ENCODE data around the gene MYCN.

The MYCN gene

DNA sequence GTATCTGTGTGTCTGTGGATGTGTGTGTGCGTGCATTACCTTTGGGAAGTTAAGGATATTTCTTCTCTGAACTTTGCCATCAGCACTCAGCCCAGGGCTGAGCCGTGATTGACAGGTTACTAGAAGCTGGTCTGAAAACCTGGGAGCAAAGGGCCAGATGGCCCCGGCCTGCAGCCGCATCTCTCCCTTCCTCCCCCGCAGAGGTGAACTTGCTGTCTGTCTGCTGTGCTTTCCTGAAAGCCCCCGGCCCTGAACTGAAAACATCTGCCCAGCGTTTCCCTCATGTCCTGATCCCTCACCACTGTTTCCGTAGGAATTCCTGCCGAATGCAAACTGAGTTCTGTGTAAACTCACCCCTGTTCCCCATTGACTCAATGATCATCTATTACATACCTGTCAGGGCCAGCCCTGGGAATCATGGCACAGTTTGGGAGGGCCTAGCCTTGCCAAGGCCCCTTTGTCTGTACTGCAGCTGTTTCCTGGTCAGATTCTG is 45.8 kb downstream of the MYCN start:
- CTCF ChIA-PET = no interaction called here
- POLR2A ChIA-PET = no interaction called here
- TF ChIP-seq L3MBTL2 (conservative IDR thresholded peaks at IDR 0.05) (no peak), TARDBP (IDR thresholded peaks at IDR 0.05) (no peak), SUZ12 (IDR thresholded peaks at IDR 0.05) (no peak), FOXM1 (IDR thresholded peaks at IDR 0.05; ENCODE audit: borderline replicate concordance) (no peak)
- no peak for DNase-seq (ENCODE audit: extremely low spot score)

GRCh38 chr2:15986644-15987043 is 46.3 kb downstream of the MYCN start:
- POLR2A ChIA-PET = no interaction called here
- CTCF ChIA-PET = no interaction called here

GRCh38 chr2:15988733-15989132 is 48.4 kb downstream of the MYCN start:
- ChIA-PET CTCF (no interaction called here), POLR2A (no interaction called here)
- TF ChIP-seq ZNF384 (IDR thresholded peaks at IDR 0.05) (no peak), L3MBTL2 (conservative IDR thresholded peaks at IDR 0.05) (no peak), HDGF (IDR thresholded peaks at IDR 0.05; ENCODE audit: borderline replicate concordance) (no peak), FOXM1 (IDR thresholded peaks at IDR 0.05; ENCODE audit: borderline replicate concordance) (no peak), ARNT (IDR thresholded peaks at IDR 0.05) (no peak), LEF1 (IDR thresholded peaks at IDR 0.05; ENCODE audit: borderline replicate concordance) (no peak), ELF4 (IDR thresholded peaks at IDR 0.05) (no peak), TARDBP (IDR thresholded peaks at IDR 0.05) (no peak), BHLHE40 (IDR thresholded peaks at IDR 0.05; ENCODE audit: borderline replicate concordance) (no peak)
- DNase-seq (ENCODE audit: extremely low spot score) = no peak

More at GRCh38 chr2:15986644-15987043, 46.3 kb downstream of the MYCN start:
- no peak for DNase-seq (ENCODE audit: extremely low spot score)
- no peak for TF ChIP-seq FOXM1 (IDR thresholded peaks at IDR 0.05; ENCODE audit: borderline replicate concordance)

DNA sequence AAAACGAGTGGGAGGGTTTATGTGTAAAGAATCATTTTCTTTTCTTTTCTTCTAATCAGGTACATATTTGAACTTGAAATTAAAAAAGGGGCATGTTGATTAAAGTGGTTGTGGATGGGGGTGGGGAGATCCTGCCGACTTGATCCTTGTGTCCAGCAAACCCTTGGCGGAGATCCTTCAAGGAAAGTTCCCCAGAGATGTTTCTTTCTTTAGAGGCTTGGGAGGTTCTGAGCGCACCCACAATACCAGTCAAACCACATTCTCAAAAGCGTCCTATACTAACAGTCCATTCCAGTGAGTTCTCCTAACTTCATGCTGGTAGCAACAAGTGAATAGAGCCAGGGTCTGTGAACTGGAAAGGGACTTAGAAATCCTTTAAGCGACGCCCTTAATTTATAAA is 49.2 kb downstream of the MYCN start:
- no peak for DNase-seq (ENCODE audit: extremely low spot score)
- CTCF ChIA-PET = no interaction called here
- TF ChIP-seq CTBP1 (IDR thresholded peaks at IDR 0.05; ENCODE audit: borderline replicate concordance) = no peak
- POLR2A ChIA-PET = no interaction called here

GRCh38 chr2:15990151-15991101 is 50.1 kb downstream of the MYCN start:
- TF ChIP-seq HDGF (IDR thresholded peaks at IDR 0.05; ENCODE audit: borderline replicate concordance) = no peak
- TF ChIP-seq FOXA1 (IDR thresholded peaks at IDR 0.05) = no peak
- TF ChIP-seq FOXK2 (IDR thresholded peaks at IDR 0.05) = no peak
- no peak for TF ChIP-seq SP1 (IDR thresholded peaks at IDR 0.05)
- TF ChIP-seq BHLHE40 (IDR thresholded peaks at IDR 0.05; ENCODE audit: borderline replicate concordance) = no peak
- TF ChIP-seq TARDBP (IDR thresholded peaks at IDR 0.05) = no peak
- TF ChIP-seq ARNT (IDR thresholded peaks at IDR 0.05) = no peak
- TF ChIP-seq CTBP1 (IDR thresholded peaks at IDR 0.05; ENCODE audit: borderline replicate concordance) = no peak
- ChIA-PET CTCF (no interaction called here), POLR2A (no interaction called here)
- DNase-seq (ENCODE audit: extremely low spot score) = no peak

DNA sequence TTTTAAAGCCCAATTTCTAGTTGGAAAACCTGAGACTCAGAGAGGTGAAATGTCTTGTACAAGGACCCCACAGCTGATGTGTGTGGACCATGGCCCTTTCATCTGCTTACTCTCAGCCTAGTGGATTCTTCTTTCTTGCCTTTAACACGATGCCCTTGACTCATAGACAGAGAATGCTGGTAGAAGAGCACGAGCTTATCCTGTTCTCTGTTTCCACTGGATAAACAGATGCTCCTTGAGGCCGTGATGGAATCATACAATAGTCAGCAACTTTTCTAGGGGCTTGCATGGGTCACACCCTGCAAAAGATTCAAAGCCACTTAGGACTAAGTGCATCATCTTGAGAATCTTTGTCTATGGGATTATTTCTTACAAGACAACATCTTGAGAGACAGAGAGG is 50.9 kb downstream of the MYCN start:
- DNase-seq (ENCODE audit: extremely low spot score) = no peak
- TF ChIP-seq SP1 (IDR thresholded peaks at IDR 0.05) = no peak
- no peak for TF ChIP-seq FOXK2 (IDR thresholded peaks at IDR 0.05)
- TF ChIP-seq FOXA1 (IDR thresholded peaks at IDR 0.05) = no peak
- TF ChIP-seq LEF1 (IDR thresholded peaks at IDR 0.05; ENCODE audit: borderline replicate concordance) = no peak
- TF ChIP-seq L3MBTL2 (conservative IDR thresholded peaks at IDR 0.05) = no peak
- no peak for TF ChIP-seq ARNT (IDR thresholded peaks at IDR 0.05)
- no peak for TF ChIP-seq FOXM1 (IDR thresholded peaks at IDR 0.05; ENCODE audit: borderline replicate concordance)
- TF ChIP-seq ZNF384 (IDR thresholded peaks at IDR 0.05) = no peak
- TF ChIP-seq ELF4 (IDR thresholded peaks at IDR 0.05) = no peak
- TF ChIP-seq TARDBP (IDR thresholded peaks at IDR 0.05) = no peak
- TF ChIP-seq, protein P1, sequence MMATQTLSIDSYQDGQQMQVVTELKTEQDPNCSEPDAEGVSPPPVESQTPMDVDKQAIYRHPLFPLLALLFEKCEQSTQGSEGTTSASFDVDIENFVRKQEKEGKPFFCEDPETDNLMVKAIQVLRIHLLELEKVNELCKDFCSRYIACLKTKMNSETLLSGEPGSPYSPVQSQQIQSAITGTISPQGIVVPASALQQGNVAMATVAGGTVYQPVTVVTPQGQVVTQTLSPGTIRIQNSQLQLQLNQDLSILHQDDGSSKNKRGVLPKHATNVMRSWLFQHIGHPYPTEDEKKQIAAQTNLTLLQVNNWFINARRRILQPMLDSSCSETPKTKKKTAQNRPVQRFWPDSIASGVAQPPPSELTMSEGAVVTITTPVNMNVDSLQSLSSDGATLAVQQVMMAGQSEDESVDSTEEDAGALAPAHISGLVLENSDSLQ (IDR thresholded peaks at IDR 0.05) = no peak
- TF ChIP-seq SUZ12 (IDR thresholded peaks at IDR 0.05) = no peak
- TF ChIP-seq CTBP1 (IDR thresholded peaks at IDR 0.05; ENCODE audit: borderline replicate concordance) = no peak
- TF ChIP-seq NFRKB (IDR thresholded peaks at IDR 0.05) = no peak
- no peak for TF ChIP-seq BHLHE40 (IDR thresholded peaks at IDR 0.05; ENCODE audit: borderline replicate concordance)
- no peak for TF ChIP-seq HDGF (IDR thresholded peaks at IDR 0.05; ENCODE audit: borderline replicate concordance)
- ChIA-PET CTCF (no interaction called here), POLR2A (no interaction called here)

GRCh38 chr2:15992457-15993231 is 52.3 kb downstream of the MYCN start:
- no peak for DNase-seq (ENCODE audit: extremely low spot score)
- CTCF ChIA-PET = no interaction called here
- TF ChIP-seq LEF1 (IDR thresholded peaks at IDR 0.05; ENCODE audit: borderline replicate concordance) (no peak), FOXK2 (IDR thresholded peaks at IDR 0.05) (no peak), L3MBTL2 (conservative IDR thresholded peaks at IDR 0.05) (no peak), NFRKB (IDR thresholded peaks at IDR 0.05) (no peak), BHLHE40 (IDR thresholded peaks at IDR 0.05; ENCODE audit: borderline replicate concordance) (no peak), FOXA1 (IDR thresholded peaks at IDR 0.05) (no peak), SP1 (IDR thresholded peaks at IDR 0.05) (no peak), HDGF (IDR thresholded peaks at IDR 0.05; ENCODE audit: borderline replicate concordance) (no peak), SUZ12 (IDR thresholded peaks at IDR 0.05) (no peak), TARDBP (IDR thresholded peaks at IDR 0.05) (no peak), FOXM1 (IDR thresholded peaks at IDR 0.05; ENCODE audit: borderline replicate concordance) (no peak), ARNT (IDR thresholded peaks at IDR 0.05) (no peak), CTBP1 (IDR thresholded peaks at IDR 0.05; ENCODE audit: borderline replicate concordance) (no peak), ZNF384 (IDR thresholded peaks at IDR 0.05) (no peak), ELF4 (IDR thresholded peaks at IDR 0.05) (no peak)
- TF ChIP-seq, protein P1 (IDR thresholded peaks at IDR 0.05) = no peak
- POLR2A ChIA-PET = no interaction called here
